Cortex of kidney (tissue), 1 donor: ENCODE measurements around the gene CFAP74.

ENCODE experiments used
- DNase-seq: peaks from one replicate; lab custom pipeline; 2025; lab: John Stamatoyannopoulos, UW

Gene CFAP74

GRCh38 chr1:1971688-1972087 lies 31.9 kb downstream of the CFAP74 start:
- no peak for DNase-seq

- no peak for DNase-seq
These were observed 32.6 kb downstream of the CFAP74 start for GRCh38 chr1:1971017-1971416.

GRCh38 chr1:1969953-1970716 lies 33.5 kb downstream of the CFAP74 start:
- no peak for DNase-seq

- DNase-seq: no peak
These were observed 34.1 kb downstream of the CFAP74 start for GRCh38 chr1:1969505-1969900.

GRCh38 chr1:1968767-1969504 lies 34.6 kb downstream of the CFAP74 start:
- no peak for DNase-seq

GRCh38 chr1:1967879-1968278 lies 35.7 kb downstream of the CFAP74 start:
- DNase-seq: no peak

- no peak for DNase-seq
These were observed 36.4 kb downstream of the CFAP74 start for GRCh38 chr1:1967151-1967550.

GRCh38 chr1:1966071-1966740 lies 37.4 kb downstream of the CFAP74 start:
- no peak for DNase-seq

GRCh38 chr1:1965546-1965945 lies 38.0 kb downstream of the CFAP74 start:
- no peak for DNase-seq

GRCh38 chr1:1964811-1965210 lies 38.8 kb downstream of the CFAP74 start:
- no peak for DNase-seq

- no peak for DNase-seq
These were observed 40.0 kb downstream of the CFAP74 start for GRCh38 chr1:1963570-1963969.

GRCh38 chr1:1962752-1963151 lies 40.8 kb downstream of the CFAP74 start:
- no peak for DNase-seq

GRCh38 chr1:1960480-1961196 lies 42.9 kb downstream of the CFAP74 start:
- no peak for DNase-seq

GRCh38 chr1:1959840-1960479 lies 43.6 kb downstream of the CFAP74 start:
- DNase-seq: no peak

GRCh38 chr1:1959459-1959839 lies 44.1 kb downstream of the CFAP74 start:
- no peak for DNase-seq

- DNase-seq: no peak
These were observed 45.5 kb downstream of the CFAP74 start for GRCh38 chr1:1958071-1958541.

GRCh38 chr1:1957533-1957961 lies 46.0 kb downstream of the CFAP74 start:
- no peak for DNase-seq

GRCh38 chr1:1956586-1957532 lies 46.7 kb downstream of the CFAP74 start:
- no peak for DNase-seq

GRCh38 chr1:1956101-1956500 lies 47.5 kb downstream of the CFAP74 start:
- no peak for DNase-seq

GRCh38 chr1:1955621-1956094 lies 47.9 kb downstream of the CFAP74 start:
- no peak for DNase-seq
